SH-SY5Y (cell line): Measurements from ENCODE around the gene SLC30A10.

Source experiments
- GATA2 ChIP-seq: IDR thresholded peaks from 2 replicates; pipeline ENCODE4 v1.6.1; 2011; ENCODE audit warnings: mild to moderate bottlenecking, low read depth, low read length
- GATA3 ChIP-seq: IDR thresholded peaks from 2 replicates; pipeline ENCODE4 v1.6.1; 2011; ENCODE audit warnings: low read depth, mild to moderate bottlenecking, low read length, moderate library complexity

- no peak for TF ChIP-seq GATA2
- no peak for TF ChIP-seq GATA3
These were observed 30.6 kb upstream of the SLC30A10 start for GRCh38 chr1:219958875-219959417.
